Dendritic cell treated with granulocyte-macrophage colony-stimulating factor and Interleukin-4, amounts not matched to agents 40 ng/mL and 50 ng/mL, for 4 days (primary cell): Measurements from ENCODE around the gene KATNAL2.

Experiments used
- H3K27ac Mint-ChIP-seq: one replicate; pipeline ENCODE4 v1.8.0; 2022; ENCODE audit warnings: mild to moderate bottlenecking, mixed read lengths
- H3K27me3 Mint-ChIP-seq: one replicate; pipeline ENCODE4 v1.8.0; 2022; ENCODE audit warnings: mild to moderate bottlenecking, mixed read lengths
- H3K36me3 Mint-ChIP-seq: one replicate; pipeline ENCODE4 v1.8.0; 2022; ENCODE audit warnings: low read depth, mixed read lengths
- H3K4me1 Mint-ChIP-seq: one replicate; pipeline ENCODE4 v1.8.0; 2022; ENCODE audit warnings: low read depth, mixed read lengths
- H3K4me3 Mint-ChIP-seq: one replicate; pipeline ENCODE4 v1.8.0; 2022; ENCODE audit warnings: mild to moderate bottlenecking, moderate library complexity, mixed read lengths
- H3K9me3 Mint-ChIP-seq: one replicate; pipeline ENCODE4 v1.8.0; 2022; ENCODE audit warnings: mixed read lengths
- intact Hi-C: fragments of 100-400 bp; cut with micrococcal nuclease; formaldehyde crosslinking; loops from one replicate; pipeline ENCODE4 v1.15.0; 2022

Gene KATNAL2

GRCh38 chr18:46917108-46917802, at the start of gene KATNAL2, which contains the start of gene PIAS2:
TSS of gene KATNAL2 (plus strand) at chr18:46917602. CDS start at chr18:46946873, 29,271 bp downstream.
TSS of gene PIAS2 (minus strand) at chr18:46917507. CDS start at chr18:46917345, 162 bp downstream.
- intact Hi-C loops, result no loop called here
- Mint-ChIP-seq H3K9me3 (no peaks in the 10 kb centered on the region), H3K4me1 (peaks cover 40% of the 10 kb centered on the region), H3K27ac (peak within 1 kb of the TSS; percentile 89), H3K4me3 (peak within 1 kb of the TSS; percentile 87), H3K27me3 (no peaks in the 10 kb centered on the region), H3K36me3 (peaks cover 15% of the 10 kb centered on the region)

- Mint-ChIP-seq H3K9me3 (peaks cover 49% of the 10 kb centered on the region), H3K36me3 (peaks cover 43% of the 10 kb centered on the region), H3K4me1 (peaks cover 11% of the 10 kb centered on the region), H3K27me3 (no peaks in the 10 kb centered on the region), H3K27ac (peak overlapping the region; percentile 11), H3K4me3 (no peak overlapping the region)
- intact Hi-C loops, result no loop called here
These were observed 49.1 kb upstream of the KATNAL2 start for GRCh38 chr18:46868169-46868921.

GRCh38 chr18:46877329-46877987, 39.9 kb upstream of the KATNAL2 start:
- Mint-ChIP-seq H3K27ac (peak overlapping the region; percentile 2), H3K9me3 (peaks cover 70% of the 10 kb centered on the region), H3K4me3 (no peak overlapping the region), H3K36me3 (peaks cover 71% of the 10 kb centered on the region), H3K4me1 (peaks cover 9% of the 10 kb centered on the region), H3K27me3 (no peaks in the 10 kb centered on the region)
- intact Hi-C loops, result no loop called here

GRCh38 chr18:46883180-46883579, 34.2 kb upstream of the KATNAL2 start:
- Mint-ChIP-seq H3K4me3 (no peak overlapping the region), H3K36me3 (peaks cover 52% of the 10 kb centered on the region), H3K27me3 (no peaks in the 10 kb centered on the region), H3K9me3 (peaks cover 30% of the 10 kb centered on the region), H3K27ac (no peak overlapping the region), H3K4me1 (no peaks in the 10 kb centered on the region)
- intact Hi-C loops, result no loop called here

GRCh38 chr18:46886893-46887292, 30.5 kb upstream of the KATNAL2 start:
- intact Hi-C loops, result no loop called here
- no peaks in the 10 kb centered on the region for H3K27me3 Mint-ChIP-seq
- H3K4me3 Mint-ChIP-seq, result no peak overlapping the region

GRCh38 chr18:46888965-46889364, 28.4 kb upstream of the KATNAL2 start:
- H3K9me3 Mint-ChIP-seq, result peaks cover 38% of the 10 kb centered on the region

More at GRCh38 chr18:46886893-46887292, 30.5 kb upstream of the KATNAL2 start:
- Mint-ChIP-seq H3K4me1 (no peaks in the 10 kb centered on the region), H3K36me3 (peaks cover 57% of the 10 kb centered on the region), H3K27ac (no peak overlapping the region), H3K9me3 (peaks cover 38% of the 10 kb centered on the region)

GRCh38 chr18:46891742-46892214, 25.6 kb upstream of the KATNAL2 start:
- Mint-ChIP-seq H3K27me3 (no peaks in the 10 kb centered on the region), H3K27ac (no peak overlapping the region), H3K36me3 (peaks cover 52% of the 10 kb centered on the region), H3K4me1 (no peaks in the 10 kb centered on the region), H3K9me3 (peaks cover 38% of the 10 kb centered on the region), H3K4me3 (no peak overlapping the region)
- intact Hi-C loops, result no loop called here

More at GRCh38 chr18:46888965-46889364, 28.4 kb upstream of the KATNAL2 start:
- Mint-ChIP-seq H3K27ac (no peak overlapping the region), H3K36me3 (peaks cover 64% of the 10 kb centered on the region), H3K4me3 (no peak overlapping the region), H3K27me3 (no peaks in the 10 kb centered on the region), H3K4me1 (no peaks in the 10 kb centered on the region)
- intact Hi-C loops, result no loop called here

- H3K4me3 Mint-ChIP-seq, result no peak overlapping the region
- no peaks in the 10 kb centered on the region for H3K27me3 Mint-ChIP-seq
- H3K27ac Mint-ChIP-seq, result no peak overlapping the region
- intact Hi-C loops, result no loop called here
- H3K36me3 Mint-ChIP-seq, result peaks cover 42% of the 10 kb centered on the region
- H3K9me3 Mint-ChIP-seq, result peaks cover 31% of the 10 kb centered on the region
- no peaks in the 10 kb centered on the region for H3K4me1 Mint-ChIP-seq
These were observed 24.6 kb upstream of the KATNAL2 start for GRCh38 chr18:46892842-46893241.

GRCh38 chr18:46893360-46893759, 24.0 kb upstream of the KATNAL2 start:
- Mint-ChIP-seq H3K27me3 (no peaks in the 10 kb centered on the region), H3K9me3 (peaks cover 25% of the 10 kb centered on the region), H3K4me3 (no peak overlapping the region), H3K36me3 (peaks cover 37% of the 10 kb centered on the region), H3K4me1 (no peaks in the 10 kb centered on the region), H3K27ac (no peak overlapping the region)
- intact Hi-C loops, result no loop called here

GRCh38 chr18:46894124-46894523, 23.3 kb upstream of the KATNAL2 start:
- intact Hi-C loops, result no loop called here
- H3K9me3 Mint-ChIP-seq, result peaks cover 18% of the 10 kb centered on the region
- H3K4me1 Mint-ChIP-seq, result no peaks in the 10 kb centered on the region
- no peak overlapping the region for H3K4me3 Mint-ChIP-seq
- H3K27me3 Mint-ChIP-seq, result no peaks in the 10 kb centered on the region
- H3K36me3 Mint-ChIP-seq, result peaks cover 30% of the 10 kb centered on the region
- no peak overlapping the region for H3K27ac Mint-ChIP-seq

- H3K9me3 Mint-ChIP-seq, result no peaks in the 10 kb centered on the region
- intact Hi-C loops, result no loop called here
- H3K27ac Mint-ChIP-seq, result no peak overlapping the region
- H3K4me1 Mint-ChIP-seq, result no peaks in the 10 kb centered on the region
- H3K4me3 Mint-ChIP-seq, result no peak overlapping the region
- H3K36me3 Mint-ChIP-seq, result peaks cover 29% of the 10 kb centered on the region
- H3K27me3 Mint-ChIP-seq, result no peaks in the 10 kb centered on the region
These were observed 18.0 kb upstream of the KATNAL2 start for GRCh38 chr18:46899274-46899948.

GRCh38 chr18:46903406-46903805, 14.0 kb upstream of the KATNAL2 start:
- no peak overlapping the region for H3K27ac Mint-ChIP-seq
- intact Hi-C loops, result no loop called here
- H3K36me3 Mint-ChIP-seq, result peaks cover 34% of the 10 kb centered on the region
- no peak overlapping the region for H3K4me3 Mint-ChIP-seq
- no peaks in the 10 kb centered on the region for H3K9me3 Mint-ChIP-seq
- peaks cover 5% of the 10 kb centered on the region for H3K4me1 Mint-ChIP-seq
- H3K27me3 Mint-ChIP-seq, result no peaks in the 10 kb centered on the region

GRCh38 chr18:46909497-46909896, 7.9 kb upstream of the KATNAL2 start:
- H3K4me3 Mint-ChIP-seq, result no peak overlapping the region
- H3K27me3 Mint-ChIP-seq, result no peaks in the 10 kb centered on the region
- peaks cover 11% of the 10 kb centered on the region for H3K4me1 Mint-ChIP-seq
- no peak overlapping the region for H3K27ac Mint-ChIP-seq
- intact Hi-C loops, result no loop called here
- peaks cover 5% of the 10 kb centered on the region for H3K36me3 Mint-ChIP-seq
- H3K9me3 Mint-ChIP-seq, result no peaks in the 10 kb centered on the region
